ENCODE results near the gene CDH13.

DNA sequence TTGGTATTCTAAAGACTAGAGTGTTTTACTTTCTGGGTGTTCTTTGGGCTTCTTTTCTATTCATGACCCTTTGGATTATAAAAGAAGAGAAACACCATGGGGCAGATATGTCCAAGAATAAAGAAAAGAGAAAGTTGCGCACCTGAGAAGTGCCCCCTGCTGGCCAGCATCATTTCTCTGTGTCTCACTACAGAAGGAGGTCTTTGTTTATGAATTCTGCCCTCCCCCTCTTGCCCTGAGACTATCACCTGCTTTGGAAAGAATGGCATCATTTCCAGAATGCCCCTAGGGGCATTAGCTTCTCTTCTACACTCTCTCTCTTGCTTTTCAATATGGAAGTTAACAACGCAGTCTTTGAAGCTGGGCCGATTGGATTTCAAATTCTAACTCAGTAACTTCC lies 45.0 kb downstream of the CDH13 start:
- TF ChIP-seq, protein P1, sequence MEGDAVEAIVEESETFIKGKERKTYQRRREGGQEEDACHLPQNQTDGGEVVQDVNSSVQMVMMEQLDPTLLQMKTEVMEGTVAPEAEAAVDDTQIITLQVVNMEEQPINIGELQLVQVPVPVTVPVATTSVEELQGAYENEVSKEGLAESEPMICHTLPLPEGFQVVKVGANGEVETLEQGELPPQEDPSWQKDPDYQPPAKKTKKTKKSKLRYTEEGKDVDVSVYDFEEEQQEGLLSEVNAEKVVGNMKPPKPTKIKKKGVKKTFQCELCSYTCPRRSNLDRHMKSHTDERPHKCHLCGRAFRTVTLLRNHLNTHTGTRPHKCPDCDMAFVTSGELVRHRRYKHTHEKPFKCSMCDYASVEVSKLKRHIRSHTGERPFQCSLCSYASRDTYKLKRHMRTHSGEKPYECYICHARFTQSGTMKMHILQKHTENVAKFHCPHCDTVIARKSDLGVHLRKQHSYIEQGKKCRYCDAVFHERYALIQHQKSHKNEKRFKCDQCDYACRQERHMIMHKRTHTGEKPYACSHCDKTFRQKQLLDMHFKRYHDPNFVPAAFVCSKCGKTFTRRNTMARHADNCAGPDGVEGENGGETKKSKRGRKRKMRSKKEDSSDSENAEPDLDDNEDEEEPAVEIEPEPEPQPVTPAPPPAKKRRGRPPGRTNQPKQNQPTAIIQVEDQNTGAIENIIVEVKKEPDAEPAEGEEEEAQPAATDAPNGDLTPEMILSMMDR (IDR thresholded peaks at IDR 0.05): peak in 1 of 6 experiments; percentile 9
- TF ChIP-seq POLR2A (IDR thresholded peaks at IDR 0.05): no peak

Measured in thyroid gland (tissue), 4 donors.